Tibial nerve (tissue), 4 donors: ENCODE measurements around the gene TNFRSF13B. TPM values are rescaled to one million over a fixed set of nuclear protein-coding genes. Genes with fewer than 3 reads are reported as not detected.

ENCODE experiments used
- DNase-seq, 2 donors: peaks; one replicate each; pipeline ENCODE4 v3.0.0-alpha.2; 2019; ENCODE audit warnings: low spot score in 2 of 2
- H3K27ac ChIP-seq, 4 donors: fragments of 200-600 bp; sonication (generic) in 3 of 4; one replicate each; pipeline ENCODE4 v1.5.1; 2017 to 2019; ENCODE audit warnings: mild to moderate bottlenecking in 1 of 4
- H3K27me3 ChIP-seq, 2 donors: fragments of 200-600 bp; sonication (generic) in 1 of 2; one replicate each; pipeline versions ENCODE4 v1.5.1 to v1.6.0; 2017 to 2019
- H3K36me3 ChIP-seq, 3 donors: fragments of 200-600 bp; sonication (generic); one replicate each; pipeline ENCODE4 v1.5.1; 2018 to 2019
- H3K4me1 ChIP-seq, 4 donors: fragments of 200-600 bp; sonication (generic) in 3 of 4; one replicate each; pipeline ENCODE4 v1.5.1; 2017 to 2019
- H3K4me3 ChIP-seq, 4 donors: fragments of 200-600 bp; sonication (generic) in 3 of 4; one replicate each; pipeline ENCODE4 v1.5.1; 2017 to 2019; ENCODE audit warnings: mild to moderate bottlenecking in 1 of 4, moderate library complexity in 1 of 4
- H3K9me3 ChIP-seq, 4 donors: fragments of 200-600 bp; sonication (generic) in 3 of 4; one replicate each; pipeline ENCODE4 v1.5.1; 2017 to 2019
- CTCF ChIP-seq, 5 experiments: fragments of 200-600 bp in 3 of 5; fragments of 450-650 bp in 2 of 5; sonication (generic) in 3 of 5; IDR thresholded peaks; one replicate each; pipeline ENCODE4 v1.5.1; 2016 to 2019; ENCODE audit warnings: antibody characterized with exemption in 5 of 5, mild to moderate bottlenecking in 3 of 5, moderate library complexity in 2 of 5
- EP300 ChIP-seq, 2 donors: sonication (generic); formaldehyde crosslinking; IDR thresholded peaks; one replicate each; pipeline ENCODE4 v1.6.1; 2017; ENCODE audit warnings: antibody characterized with exemption in 2 of 2, mild to moderate bottlenecking in 1 of 2
- POLR2A ChIP-seq, 2 donors: fragments of 450-650 bp; IDR thresholded peaks; one replicate each; pipeline ENCODE4 v1.6.1; 2017; ENCODE audit warnings: antibody characterized with exemption in 2 of 2, mild to moderate bottlenecking in 2 of 2, moderate library complexity in 2 of 2
- WGBS, 2 donors: methylation state at CpG; one replicate each; pipeline ENCODE4 v1.1.5; 2018; 5-methylcytosine and 5-hydroxymethylcytosine counted together
- total RNA-seq, 4 donors: library from RNA; depleted of rRNA; stranded (reverse); fragments of >200 nt; gene quantifications; one replicate each; pipeline ENCODE4 v1.1.0, GENCODE V29; 2016

Gene TNFRSF13B
- total RNA-seq, 4 donors from 2014 or later, result not detected

- H3K9me3 ChIP-seq, result no peaks in the 10 kb centered on the region
- H3K4me3 ChIP-seq, result no peak overlapping the region
- no peak overlapping the region for H3K27ac ChIP-seq
- peak; percentile 73 to 84 for DNase-seq
- H3K36me3 ChIP-seq, result no peaks in the 10 kb centered on the region
- WGBS, 2 donors, result 19% methylated on average over 15 to 16 of the region's 16 CpGs
- TF ChIP-seq POLR2A (IDR thresholded peaks at IDR 0.05) (no peak), CTCF (IDR thresholded peaks at IDR 0.05) (peak; percentile 67 to 83 (median 74))
- peaks cover 0 to 32% (median 9%) of the 10 kb centered on the region in 4 donors for H3K4me1 ChIP-seq
- no peaks in the 10 kb centered on the region for H3K27me3 ChIP-seq
These were observed 19.6 kb upstream of the TNFRSF13B start for GRCh38 chr17:16991349-16992009.

- no peaks in the 10 kb centered on the region for H3K27me3 ChIP-seq
- peaks cover 0 to 32% (median 9%) of the 10 kb centered on the region in 4 donors for H3K4me1 ChIP-seq
- H3K4me3 ChIP-seq, result no peak overlapping the region
- TF ChIP-seq POLR2A (IDR thresholded peaks at IDR 0.05) (no peak), EP300 (IDR thresholded peaks at IDR 0.05) (no peak), CTCF (IDR thresholded peaks at IDR 0.05) (no peak)
- H3K27ac ChIP-seq, result peak overlapping the region in 1 of 4 donors; percentile 63
- WGBS, 2 donors, result 87 to 91% methylated on average over 8 to 11 of the region's 11 CpGs
- no peak for DNase-seq
- H3K9me3 ChIP-seq, result no peaks in the 10 kb centered on the region
- no peaks in the 10 kb centered on the region for H3K36me3 ChIP-seq
These were observed 18.3 kb upstream of the TNFRSF13B start for GRCh38 chr17:16989953-16990860.

- WGBS, 2 donors, result 76% methylated on average over 12 of the region's 12 CpGs
- H3K27ac ChIP-seq, result peak overlapping the region in 1 of 4 donors; percentile 64
- no peak for DNase-seq
- H3K4me3 ChIP-seq, result peak overlapping the region in 1 of 4 donors; percentile 4
- H3K9me3 ChIP-seq, result no peaks in the 10 kb centered on the region
- TF ChIP-seq EP300 (IDR thresholded peaks at IDR 0.05) (no peak), CTCF (IDR thresholded peaks at IDR 0.05) (no peak), POLR2A (IDR thresholded peaks at IDR 0.05) (no peak)
- peaks cover 0 to 32% (median 9%) of the 10 kb centered on the region in 4 donors for H3K4me1 ChIP-seq
- no peaks in the 10 kb centered on the region for H3K27me3 ChIP-seq
- H3K36me3 ChIP-seq, result no peaks in the 10 kb centered on the region
These were observed 17.5 kb upstream of the TNFRSF13B start for GRCh38 chr17:16989230-16989952.

- Histone ChIP-seq H3K36me3 (no peaks in the 10 kb centered on the region), H3K9me3 (no peaks in the 10 kb centered on the region), H3K4me1 (peaks cover 0 to 32% (median 9%) of the 10 kb centered on the region in 4 donors), H3K4me3 (peak overlapping the region in 1 of 4 donors; percentile 4), H3K27ac (peak overlapping the region in 3 of 4 donors; percentile 29 to 64 (median 46)), H3K27me3 (no peaks in the 10 kb centered on the region)
- DNase-seq, result no peak
- TF ChIP-seq POLR2A (IDR thresholded peaks at IDR 0.05), result no peak
- no peak for TF ChIP-seq CTCF (IDR thresholded peaks at IDR 0.05)
- no peak for TF ChIP-seq EP300 (IDR thresholded peaks at IDR 0.05)
- 63 to 64% methylated on average over 10 of the region's 10 CpGs for WGBS, 2 donors
These were observed 16.9 kb upstream of the TNFRSF13B start for GRCh38 chr17:16988749-16989229.
